HG02852 (cell line): ENCODE data around the gene SDK2.
"Not testable (repeated sequence)": the region's sequence is repeated elsewhere in the genome, so short reads cannot be mapped to it uniquely, and the experiment has no call there.

Source experiments
- ATAC-seq: cut with Tn5 transposase; IDR thresholded peaks from one replicate; pipeline ENCODE4 v1.9.1; 2021; ENCODE audit warnings: mild to moderate bottlenecking, moderate library complexity; ENCODE audit not compliant: unreplicated experiment

The SDK2 gene

DNA sequence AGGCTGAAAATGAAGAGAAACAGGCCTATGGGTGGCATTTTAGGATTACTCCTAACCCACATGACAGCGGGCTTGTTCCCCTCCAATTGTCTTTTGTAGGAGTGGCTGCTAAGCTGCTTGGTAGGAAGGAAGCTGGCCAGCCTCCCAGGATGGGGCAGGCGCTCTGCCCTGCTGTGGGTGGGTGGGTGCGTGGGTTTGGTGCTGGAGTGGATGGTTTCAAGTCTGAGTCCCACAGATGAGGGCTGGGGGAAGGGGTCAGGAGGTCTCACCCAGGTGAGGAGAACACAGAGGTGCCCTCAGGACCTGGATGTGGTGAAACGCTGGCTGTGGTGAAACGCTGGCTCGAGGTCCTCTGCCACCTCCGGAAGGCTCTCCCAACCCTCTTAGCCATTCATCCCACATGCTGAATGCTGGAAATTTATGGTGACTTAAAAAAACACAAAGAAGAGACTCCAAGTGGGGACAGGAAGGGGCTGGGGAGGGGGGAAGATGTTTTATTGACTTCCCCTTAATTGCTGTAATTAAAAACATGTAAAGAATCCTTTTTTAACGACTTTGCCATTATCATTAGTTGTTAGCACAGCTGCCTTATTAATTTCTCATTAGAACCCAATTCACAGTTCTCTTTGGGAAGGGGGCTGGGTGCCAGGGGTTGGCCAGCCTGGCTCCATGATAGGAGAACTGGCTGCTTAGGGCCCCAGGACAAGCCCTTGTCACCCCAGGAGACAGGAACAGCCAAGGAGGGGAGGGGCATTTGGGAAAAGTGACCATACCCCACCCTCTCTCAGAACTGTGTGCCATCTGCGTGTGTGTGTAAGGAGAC is 178.9 kb downstream of the SDK2 start:
- no peak for ATAC-seq

- ATAC-seq = no peak
These were observed 179.8 kb downstream of the SDK2 start for GRCh38 chr17:73464447-73464846.

DNA sequence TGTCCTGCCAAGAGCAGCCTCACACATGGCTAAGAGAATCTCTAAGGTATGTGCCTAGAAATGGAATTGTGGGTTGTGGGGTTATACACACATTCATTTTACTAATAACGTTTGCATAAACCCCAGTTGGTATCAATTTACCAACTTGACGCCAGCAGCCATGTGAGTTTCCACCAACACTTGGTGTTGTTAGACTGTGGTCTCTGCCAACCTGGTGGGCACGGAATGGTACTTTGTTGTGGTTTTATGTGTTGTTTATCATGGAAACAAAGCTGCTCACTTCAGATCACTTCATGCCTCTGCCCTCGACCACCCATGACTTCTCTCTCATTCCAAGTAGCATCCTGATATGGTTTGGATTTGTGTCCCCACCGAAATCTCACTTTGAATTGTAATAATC is 180.4 kb downstream of the SDK2 start:
- ATAC-seq = no peak

DNA sequence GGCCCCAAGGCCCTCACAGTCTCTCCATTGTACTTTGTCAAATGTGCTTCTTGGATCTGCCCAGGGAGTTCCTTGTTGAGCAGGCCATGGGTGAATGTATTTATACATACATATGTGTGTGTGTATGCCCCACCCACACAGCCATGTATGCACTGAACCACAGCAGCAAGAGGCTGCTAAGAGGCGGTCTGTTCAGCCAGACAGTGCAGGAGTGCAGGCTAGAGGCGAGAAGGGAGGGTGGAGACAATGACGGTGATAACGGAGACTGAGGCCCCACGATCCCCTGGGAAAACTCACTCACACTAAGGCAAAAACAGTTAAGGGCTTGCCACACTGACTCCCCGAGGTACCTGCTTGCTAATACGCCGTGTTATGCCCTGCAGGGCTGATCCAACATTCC is 181.4 kb downstream of the SDK2 start:
- ATAC-seq = no peak

GRCh38 chr17:73459980-73460379 is 184.3 kb downstream of the SDK2 start:
- ATAC-seq = no peak

GRCh38 chr17:73455767-73456166 is 188.5 kb downstream of the SDK2 start:
- ATAC-seq = no peak

- ATAC-seq = no peak
These were observed 189.1 kb downstream of the SDK2 start for GRCh38 chr17:73455050-73455687.

- not testable (repeated sequence) for ATAC-seq
These were observed 190.8 kb downstream of the SDK2 start for GRCh38 chr17:73453494-73453893.

- no peak for ATAC-seq
These were observed 191.2 kb downstream of the SDK2 start for GRCh38 chr17:73453090-73453489.

GRCh38 chr17:73452009-73452408 is 192.2 kb downstream of the SDK2 start:
- ATAC-seq = no peak

DNA sequence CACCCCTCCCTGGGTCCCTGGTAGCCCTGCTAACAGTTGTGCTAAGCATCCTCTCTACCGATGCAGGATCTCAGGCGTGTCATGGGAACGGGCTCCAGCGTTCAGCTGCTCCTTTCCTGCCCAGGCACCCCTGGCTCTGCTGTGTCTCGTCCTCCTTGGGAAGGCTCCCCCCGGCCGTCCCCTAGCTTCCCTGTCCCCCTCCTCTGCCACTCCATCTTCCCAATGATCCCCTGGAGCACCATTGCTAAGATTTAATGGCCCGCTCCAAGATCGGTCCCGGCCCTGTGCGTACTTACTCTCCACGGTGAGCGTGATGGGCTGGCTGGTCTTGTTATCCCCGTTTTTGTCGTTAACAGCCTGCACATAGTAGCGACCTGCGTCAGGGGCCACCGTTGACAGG is 196.9 kb downstream of the SDK2 start:
- ATAC-seq = no peak

- ATAC-seq = no peak
These were observed 197.6 kb downstream of the SDK2 start for GRCh38 chr17:73446617-73447016.

- ATAC-seq = no peak
These were observed 198.8 kb downstream of the SDK2 start for GRCh38 chr17:73445466-73445865.

GRCh38 chr17:73444021-73444420 is 200.2 kb downstream of the SDK2 start:
- ATAC-seq = no peak

GRCh38 chr17:73439597-73439996 is 204.6 kb downstream of the SDK2 start:
- ATAC-seq = no peak

DNA sequence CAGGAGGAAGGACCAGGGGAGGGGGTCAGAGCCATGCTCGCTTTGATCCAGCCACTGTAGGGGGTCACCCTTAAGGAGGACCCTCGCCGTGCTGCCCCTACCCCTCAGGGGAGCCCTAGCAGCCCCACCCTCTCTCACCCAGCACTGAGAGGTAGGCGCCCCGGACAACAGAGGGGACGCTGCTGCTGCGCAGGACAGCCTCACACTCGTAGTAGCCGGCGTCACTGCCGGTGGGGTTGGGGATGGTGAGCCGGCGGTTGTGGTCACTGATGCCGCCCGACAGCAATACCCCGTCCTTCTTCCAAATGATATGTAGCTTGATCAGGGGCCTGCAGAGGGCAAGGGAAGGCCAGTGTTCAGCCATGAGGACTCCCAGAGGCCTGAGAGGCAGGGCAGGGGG is 206.4 kb downstream of the SDK2 start:
- no peak for ATAC-seq

GRCh38 chr17:73436954-73437353 is 207.3 kb downstream of the SDK2 start:
- no peak for ATAC-seq

DNA sequence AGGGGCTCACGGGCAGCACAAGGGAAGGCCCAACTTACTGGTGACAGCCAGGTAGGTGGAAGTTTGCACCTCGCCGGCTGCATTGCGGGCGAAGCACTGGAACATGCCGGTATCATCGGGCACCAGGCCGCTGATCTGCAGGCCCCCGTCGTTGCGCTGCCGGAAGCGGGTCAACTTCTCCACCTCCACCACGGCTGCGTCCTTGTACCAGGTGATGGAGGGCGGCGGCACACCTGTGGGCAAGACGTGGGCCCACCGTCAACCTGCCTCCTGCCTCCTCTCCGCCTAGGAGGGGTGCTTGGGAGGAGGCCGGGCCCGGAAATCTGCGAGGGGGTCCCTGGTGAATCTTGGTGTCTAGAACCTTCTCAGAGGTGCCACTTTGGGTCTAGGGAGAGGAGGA is 208.8 kb downstream of the SDK2 start:
- no peak for ATAC-seq

DNA sequence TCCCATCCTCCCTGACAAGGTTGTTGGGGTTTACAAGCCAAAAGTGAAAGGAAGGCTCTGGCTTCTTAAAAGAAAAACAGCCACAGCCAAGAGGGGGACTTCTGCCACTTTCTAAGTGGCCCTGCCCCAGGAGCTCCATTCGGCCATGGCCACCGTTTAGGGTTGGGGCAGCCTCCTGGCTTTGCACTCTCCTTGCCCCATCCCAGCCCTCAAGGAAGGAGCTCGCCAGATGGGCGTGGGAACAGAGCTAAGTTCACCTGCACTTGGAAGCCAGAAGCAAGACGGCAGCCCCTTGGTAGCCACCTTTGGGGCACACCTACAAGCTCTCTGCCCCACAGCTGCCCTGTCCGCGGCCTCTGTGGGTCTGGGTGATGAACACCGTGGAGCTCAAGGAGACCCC is 210.1 kb downstream of the SDK2 start:
- no peak for ATAC-seq

GRCh38 chr17:73433501-73433900 is 210.7 kb downstream of the SDK2 start:
- ATAC-seq = no peak

DNA sequence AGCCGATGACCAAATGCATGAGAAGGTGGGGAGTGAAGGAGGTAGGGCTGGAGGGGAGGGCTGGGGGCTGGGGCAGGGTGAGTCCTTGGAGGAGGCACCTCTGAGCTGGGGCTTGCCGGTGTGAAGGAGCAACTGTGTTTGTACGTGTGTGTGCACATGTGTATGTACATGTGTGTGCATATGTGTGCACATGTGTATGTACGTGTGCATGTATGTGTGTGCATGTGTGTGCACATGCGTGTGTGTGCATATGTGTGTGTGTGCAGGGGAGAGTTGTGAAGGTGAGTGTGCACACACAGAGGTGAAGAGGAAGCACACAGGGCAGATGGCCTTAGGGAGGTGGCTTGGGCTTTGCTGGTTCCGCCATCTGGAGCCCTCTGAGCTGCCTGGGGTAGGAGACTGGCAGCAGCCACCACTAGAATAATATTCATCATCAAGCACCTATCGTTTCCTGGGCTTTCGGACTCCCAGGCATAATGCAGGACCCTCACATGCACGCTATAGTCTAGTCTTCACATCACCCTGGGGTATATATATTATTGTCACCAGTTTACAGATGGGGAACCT is 211.5 kb downstream of the SDK2 start:
- no peak for ATAC-seq
